OCI-LY7 (cell line): Measurements from ENCODE around the gene OAT. TPM values are rescaled to one million over a fixed set of nuclear protein-coding genes. Genes with fewer than 3 reads are reported as not detected.
"Not testable (repeated sequence)": the region's sequence is repeated elsewhere in the genome, so short reads cannot be mapped to it uniquely, and the experiment has no call there.

Experiments
- BruUV-seq: library from RNA; stranded (reverse); fragments of 400-500 nt; replicated peaks from 2 replicates; lab custom pipeline; 2021; lab: Mats Ljungman, UMichigan
- CTCF ChIA-PET: fragments of 300-600 bp; sonication (Branson Sonifier 250); formaldehyde crosslinking; loops from one replicate; lab custom pipeline; 2022; ENCODE audit warnings: antibody characterized with exemption; ENCODE audit not compliant: unreplicated experiment; lab: Charles Lee
- POLR2A ChIA-PET: fragments of 300-600 bp; sonication (Branson Sonifier 250); formaldehyde crosslinking; loops from one replicate; lab custom pipeline; 2022; ENCODE audit warnings: antibody characterized with exemption; lab: Charles Lee
- DNase-seq: peaks from one replicate; pipeline ENCODE4 v3.0.0-alpha.2; 2015; ENCODE audit warnings: low spot score
- H2AFZ ChIP-seq: fragments of 200-600 bp; sonication (generic), shearing (Covaris generic); 2 replicates; pipeline ENCODE4 v1.6.1; 2014; ENCODE audit warnings: mild to moderate bottlenecking, antibody characterized with exemption, low read length, moderate library complexity
- H3K27ac ChIP-seq: fragments of 200-600 bp; sonication (generic); 2 replicates; pipeline ENCODE4 v1.5.1; 2014; ENCODE audit warnings: mixed run types, low read depth, mild to moderate bottlenecking, moderate library complexity, low read length, inconsistent platforms; ENCODE audit not compliant: poor library complexity, severe bottlenecking
- H3K36me3 ChIP-seq: fragments of 200-600 bp; sonication (generic); 2 replicates; pipeline ENCODE4 v1.6.1; 2014; ENCODE audit warnings: mild to moderate bottlenecking, antibody characterized with exemption, low read length, moderate library complexity, mixed read lengths; ENCODE audit not compliant: insufficient read depth
- H3K4me1 ChIP-seq: fragments of 200-600 bp; sonication (generic); 2 replicates; pipeline ENCODE4 v1.5.1; 2014; ENCODE audit warnings: mild to moderate bottlenecking, low read length; ENCODE audit not compliant: insufficient read depth, poor library complexity, severe bottlenecking
- H3K4me2 ChIP-seq: fragments of 200-600 bp; sonication (generic); 2 replicates; pipeline ENCODE4 v1.6.1; 2014; ENCODE audit warnings: mild to moderate bottlenecking, low read length
- H3K4me3 ChIP-seq: fragments of 200-600 bp; sonication (generic); 2 replicates; pipeline ENCODE4 v1.5.1; 2014; ENCODE audit warnings: mild to moderate bottlenecking, low read depth, low read length; ENCODE audit not compliant: poor library complexity, severe bottlenecking
- H3K79me2 ChIP-seq: fragments of 200-600 bp; sonication (generic); 2 replicates; pipeline ENCODE4 v1.6.1; 2016; ENCODE audit warnings: low read depth, mild to moderate bottlenecking, low read length, moderate library complexity, mixed read lengths; ENCODE audit not compliant: insufficient read depth
- H3K9me2 ChIP-seq: fragments of 200-600 bp; sonication (generic); 2 replicates; pipeline ENCODE4 v1.6.1; 2016; ENCODE audit warnings: mild to moderate bottlenecking, low read length, mixed read lengths; ENCODE audit not compliant: insufficient read depth
- H3K9me3 ChIP-seq: fragments of 200-600 bp; sonication (generic); 2 replicates; pipeline ENCODE4 v1.6.1; 2014; ENCODE audit warnings: mild to moderate bottlenecking, mixed run types, low read length, mixed read lengths
- H4K20me1 ChIP-seq: fragments of 200-600 bp; sonication (generic); 2 replicates; pipeline ENCODE4 v1.6.1; 2014; ENCODE audit warnings: mild to moderate bottlenecking, antibody characterized with exemption, low read length, moderate library complexity, mixed read lengths; ENCODE audit not compliant: insufficient read depth
- EZH2phosphoT487 ChIP-seq: fragments of 200-600 bp; sonication (generic); IDR thresholded peaks from 2 replicates; pipeline ENCODE4 v1.6.1; 2018; ENCODE audit warnings: low read depth, borderline replicate concordance, mild to moderate bottlenecking, mixed run types, antibody characterized with exemption, low read length, moderate library complexity, mixed read lengths
- intact Hi-C: fragments of 100-400 bp; cut with micrococcal nuclease; formaldehyde crosslinking; loops from one replicate; pipeline ENCODE4 v1.10.0; 2022; ENCODE audit not compliant: unreplicated experiment
- total RNA-seq, 2 experiments: library from RNA; depleted of rRNA in 1 of 2; stranded (reverse); fragments of >200 nt in 1 of 2; shearing (Covaris generic) in 1 of 2; gene quantifications; 2 replicates each; pipeline ENCODE4 v1.2.3, GENCODE V29; 2014 to 2022
- TF ChIP-seq, protein P1 (sequence below): fragments of 200-600 bp; sonication (generic); conservative IDR thresholded peaks from 2 replicates; pipeline ENCODE4 v1.5.1; 2014; ENCODE audit warnings: mild to moderate bottlenecking, antibody characterized with exemption, low read length, moderate library complexity, mixed read lengths

The OAT gene
- total RNA-seq, 2 experiments from 2014 or later = 13.5 to 27.1 TPM

DNA sequence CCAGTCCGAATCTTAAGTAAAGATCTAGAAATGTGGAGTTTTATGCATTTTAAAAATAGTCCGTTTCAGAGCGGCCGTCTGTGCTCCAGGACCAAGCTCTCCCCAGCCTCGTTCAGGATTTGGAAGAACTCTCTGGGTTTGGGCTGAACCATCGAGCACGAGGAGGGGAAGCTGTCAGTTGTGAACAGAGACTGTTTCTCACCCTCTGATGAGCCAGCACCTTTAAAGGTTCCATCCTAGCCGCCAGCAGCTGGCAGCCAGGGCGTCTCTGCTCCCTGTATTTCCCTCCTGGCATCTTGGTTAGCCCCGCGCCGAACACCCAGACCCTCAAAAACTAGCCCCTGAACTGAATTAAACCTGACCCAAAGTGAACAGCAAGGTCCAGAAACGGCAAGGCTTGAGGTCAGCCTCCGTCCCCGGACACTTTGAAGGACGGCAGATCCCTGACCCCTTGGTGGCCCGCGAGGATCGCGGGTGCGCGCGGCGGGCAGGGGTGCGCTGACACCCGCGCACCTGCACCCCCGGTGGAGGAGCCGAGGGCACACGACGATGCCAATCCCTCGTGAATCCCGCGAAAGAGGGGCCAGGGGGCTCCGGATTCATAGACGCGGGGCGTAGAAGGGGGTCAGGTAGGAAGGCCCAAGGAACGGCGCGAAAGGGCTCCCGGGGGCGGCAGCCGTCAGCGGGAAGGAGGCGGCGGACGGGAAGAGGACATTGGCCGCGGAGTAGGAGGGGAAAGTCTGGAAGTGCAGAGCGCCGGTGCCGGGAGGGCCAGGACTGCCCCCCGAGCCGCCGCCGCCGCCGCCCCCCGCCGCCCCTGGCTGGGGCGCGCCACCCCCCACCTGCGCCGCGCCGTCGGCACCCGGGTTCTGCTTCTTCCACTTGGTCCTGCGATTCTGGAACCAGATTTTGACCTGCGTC lies 28.4 kb upstream of the OAT start:
- TF ChIP-seq, protein P1, sequence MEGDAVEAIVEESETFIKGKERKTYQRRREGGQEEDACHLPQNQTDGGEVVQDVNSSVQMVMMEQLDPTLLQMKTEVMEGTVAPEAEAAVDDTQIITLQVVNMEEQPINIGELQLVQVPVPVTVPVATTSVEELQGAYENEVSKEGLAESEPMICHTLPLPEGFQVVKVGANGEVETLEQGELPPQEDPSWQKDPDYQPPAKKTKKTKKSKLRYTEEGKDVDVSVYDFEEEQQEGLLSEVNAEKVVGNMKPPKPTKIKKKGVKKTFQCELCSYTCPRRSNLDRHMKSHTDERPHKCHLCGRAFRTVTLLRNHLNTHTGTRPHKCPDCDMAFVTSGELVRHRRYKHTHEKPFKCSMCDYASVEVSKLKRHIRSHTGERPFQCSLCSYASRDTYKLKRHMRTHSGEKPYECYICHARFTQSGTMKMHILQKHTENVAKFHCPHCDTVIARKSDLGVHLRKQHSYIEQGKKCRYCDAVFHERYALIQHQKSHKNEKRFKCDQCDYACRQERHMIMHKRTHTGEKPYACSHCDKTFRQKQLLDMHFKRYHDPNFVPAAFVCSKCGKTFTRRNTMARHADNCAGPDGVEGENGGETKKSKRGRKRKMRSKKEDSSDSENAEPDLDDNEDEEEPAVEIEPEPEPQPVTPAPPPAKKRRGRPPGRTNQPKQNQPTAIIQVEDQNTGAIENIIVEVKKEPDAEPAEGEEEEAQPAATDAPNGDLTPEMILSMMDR = no peak
- no peak for TF ChIP-seq EZH2phosphoT487
- BruUV-seq = no TSS peak
- no peaks in the 10 kb centered on the region for H3K79me2 ChIP-seq
- no peak overlapping the region for H3K4me2 ChIP-seq
- no peak overlapping the region for H3K27ac ChIP-seq
- H3K4me1 ChIP-seq = no peaks in the 10 kb centered on the region
- no peaks in the 10 kb centered on the region for H4K20me1 ChIP-seq
- ChIA-PET POLR2A (no interaction called here), CTCF (no interaction called here)
- no peak overlapping the region for H2AFZ ChIP-seq
- H3K9me3 ChIP-seq = no peaks in the 10 kb centered on the region
- no peaks in the 10 kb centered on the region for H3K36me3 ChIP-seq
- H3K4me3 ChIP-seq = no peak overlapping the region
- H3K9me2 ChIP-seq = no peaks in the 10 kb centered on the region
- intact Hi-C loops = no loop called here
- DNase-seq = no peak

DNA sequence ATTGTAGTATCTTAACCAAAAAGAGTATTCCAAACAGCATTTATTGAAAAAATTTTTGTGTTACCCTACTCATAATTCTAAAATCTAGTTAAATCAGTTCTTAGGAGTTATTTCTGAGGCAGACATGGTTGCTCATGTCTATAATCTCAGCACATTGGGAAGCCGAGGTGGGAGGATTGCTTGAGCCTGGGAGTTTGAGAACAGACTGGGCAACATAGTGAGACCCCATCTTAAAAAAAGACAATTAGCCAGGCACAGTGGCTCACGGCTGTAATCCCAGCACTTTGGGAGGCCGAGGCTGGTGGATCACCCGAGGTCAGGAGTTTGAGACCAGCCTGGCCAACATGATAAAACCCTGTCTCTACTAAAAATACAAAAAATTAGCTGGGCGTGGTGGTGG lies 23.0 kb upstream of the OAT start:
- POLR2A ChIA-PET = interaction anchor here (0.6 kb wide), 1 partner anchor 11 kb away, joined by 5 read pairs; no protein-coding TSS in a partner anchor
- H3K27ac ChIP-seq, H3K4me2 ChIP-seq, H3K36me3 ChIP-seq, H3K4me3 ChIP-seq, CTCF ChIA-PET, DNase-seq, H3K4me1 ChIP-seq, H3K9me3 ChIP-seq, BruUV-seq, H4K20me1 ChIP-seq, H3K79me2 ChIP-seq, intact Hi-C loops, H2AFZ ChIP-seq, H3K9me2 ChIP-seq: not testable (repeated sequence)

DNA sequence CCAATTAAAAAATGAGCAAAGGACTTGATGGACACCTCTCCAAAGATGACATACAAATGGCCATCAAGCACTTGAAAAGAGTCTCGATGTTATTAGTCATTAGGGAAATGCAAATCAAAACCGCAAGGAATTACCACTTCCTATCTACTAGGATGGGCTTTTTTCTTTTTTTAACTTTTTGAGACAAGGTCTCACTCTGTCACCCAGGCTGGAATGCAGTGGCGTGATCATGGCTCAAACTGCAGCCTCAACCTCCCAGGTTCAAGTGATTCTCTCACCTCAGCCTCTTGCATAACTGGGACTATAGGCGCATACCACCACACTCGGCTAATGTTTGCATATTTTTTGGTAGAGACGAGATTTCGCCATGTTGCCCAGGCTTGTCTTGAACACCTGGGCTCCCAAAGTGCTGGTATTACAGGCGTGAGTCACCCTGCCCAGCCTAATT lies 17.5 kb upstream of the OAT start:
- H2AFZ ChIP-seq = no peak overlapping the region

DNA sequence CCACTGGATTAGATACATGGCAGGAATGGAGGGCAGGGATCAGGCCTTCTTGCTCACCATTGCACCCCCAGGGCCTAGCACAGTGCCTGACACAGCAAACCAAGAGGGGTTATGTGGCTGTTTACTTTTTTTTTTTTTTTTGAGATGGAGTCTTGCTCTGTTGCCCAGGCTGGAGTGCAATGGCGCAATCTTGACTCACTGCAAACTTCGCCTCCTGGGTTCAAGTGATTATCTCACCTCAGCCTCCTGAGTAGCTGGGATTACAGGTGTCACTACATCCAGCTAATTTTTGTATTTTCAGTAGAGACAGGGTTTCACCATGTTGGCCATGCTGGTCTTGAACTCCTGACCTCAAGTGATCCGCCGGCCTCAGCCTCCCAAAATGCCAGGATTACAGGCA lies 17.0 kb upstream of the OAT start:
- H3K4me1 ChIP-seq, H3K9me2 ChIP-seq, H2AFZ ChIP-seq, H3K9me3 ChIP-seq, intact Hi-C loops, BruUV-seq, H3K4me3 ChIP-seq, H3K4me2 ChIP-seq, H4K20me1 ChIP-seq, H3K27ac ChIP-seq, H3K79me2 ChIP-seq, H3K36me3 ChIP-seq, CTCF ChIA-PET, DNase-seq: not testable (repeated sequence)
- POLR2A ChIA-PET = interaction anchor here (0.7 kb wide), 2 partner anchors 19 to 328 kb away, joined by 3 to 4 read pairs; no protein-coding TSS in a partner anchor

More for the DNA sequence above, 17.5 kb upstream of the OAT start:
- no peak for TF ChIP-seq EZH2phosphoT487
- TF ChIP-seq, protein P1 = no peak
- no peaks in the 10 kb centered on the region for H3K9me3 ChIP-seq
- peak overlapping the region; percentile 40 for H3K4me2 ChIP-seq
- no peaks in the 10 kb centered on the region for H3K36me3 ChIP-seq
- no peak overlapping the region for H3K27ac ChIP-seq
- no peaks in the 10 kb centered on the region for H4K20me1 ChIP-seq
- H3K4me1 ChIP-seq = peaks cover 8% of the 10 kb centered on the region
- peak; percentile 8 for DNase-seq
- CTCF ChIA-PET = no interaction called here
- H3K4me3 ChIP-seq = no peak overlapping the region
- no peaks in the 10 kb centered on the region for H3K79me2 ChIP-seq
- intact Hi-C loops = no loop called here
- no peaks in the 10 kb centered on the region for H3K9me2 ChIP-seq
- BruUV-seq = no TSS peak
- POLR2A ChIA-PET = interaction anchor here (0.7 to 1.1 kb wide), 3 partner anchors 12 to 329 kb away, joined by 3 to 4 read pairs (median 3); no protein-coding TSS in a partner anchor
